Measurements from ENCODE around the gene FIGN.

FIGN gene

GRCh38 chr2:163741435-163741834 lies 5.6 kb upstream of the FIGN start:
- POLR2A ChIA-PET: no interaction called here
- CTCF ChIA-PET: interaction anchor here (1.6 kb wide), 1 partner anchor 9 kb away, joined by 7 read pairs; no protein-coding TSS in a partner anchor
- no peak for DNase-seq (ENCODE audit: extremely low spot score)
- no peak for TF ChIP-seq CTCF (IDR thresholded peaks at IDR 0.05; ENCODE audit: control extremely low read depth, extremely low read depth, low read depth, missing control alignments)

- no peak for DNase-seq (ENCODE audit: extremely low spot score)
- CTCF ChIA-PET: no interaction called here
- POLR2A ChIA-PET: no interaction called here
- no peak for TF ChIP-seq CTCF (IDR thresholded peaks at IDR 0.05; ENCODE audit: control extremely low read depth, extremely low read depth, low read depth, missing control alignments)
Measured at GRCh38 chr2:163737563-163737962, 1.8 kb upstream of the FIGN start.

GRCh38 chr2:163737190-163737439 lies 1.3 kb upstream of the FIGN start:
- CTCF ChIA-PET: no interaction called here
- no peak for TF ChIP-seq CTCF (IDR thresholded peaks at IDR 0.05; ENCODE audit: control extremely low read depth, extremely low read depth, low read depth, missing control alignments)
- no peak for DNase-seq (ENCODE audit: extremely low spot score)
- POLR2A ChIA-PET: no interaction called here

GRCh38 chr2:163736433-163737189 lies 803 bp upstream of the FIGN start:
- ChIA-PET CTCF (interaction anchor here (0.9 kb wide), 1 partner anchor 14 kb away, joined by 3 read pairs; no protein-coding TSS in a partner anchor), POLR2A (no interaction called here)
- no peak for TF ChIP-seq CTCF (IDR thresholded peaks at IDR 0.05; ENCODE audit: control extremely low read depth, extremely low read depth, low read depth, missing control alignments)
- peak; percentile 10 for DNase-seq (ENCODE audit: extremely low spot score)

GRCh38 chr2:163734881-163735684 lies 725 bp downstream of the FIGN start:
- TF ChIP-seq CTCF (IDR thresholded peaks at IDR 0.05; ENCODE audit: control extremely low read depth, extremely low read depth, low read depth, missing control alignments): no peak
- POLR2A ChIA-PET: no interaction called here
- no peak for DNase-seq (ENCODE audit: extremely low spot score)
- CTCF ChIA-PET: no interaction called here

- ChIA-PET POLR2A (no interaction called here), CTCF (no interaction called here)
- no peak for TF ChIP-seq CTCF (IDR thresholded peaks at IDR 0.05; ENCODE audit: control extremely low read depth, extremely low read depth, low read depth, missing control alignments)
- DNase-seq (ENCODE audit: extremely low spot score): no peak
Measured at GRCh38 chr2:163734401-163734800, 1.4 kb downstream of the FIGN start.
